Tibial nerve (tissue), 4 donors: ENCODE results near the gene HYOU1.

Source experiments
- EP300 ChIP-seq, 2 donors: sonication (generic); formaldehyde crosslinking; IDR thresholded peaks; one replicate each; pipeline ENCODE4 v1.6.1; 2017; ENCODE audit warnings: antibody characterized with exemption in 2 of 2, mild to moderate bottlenecking in 1 of 2
- POLR2A ChIP-seq, 2 donors: fragments of 450-650 bp; IDR thresholded peaks; one replicate each; pipeline ENCODE4 v1.6.1; 2017; ENCODE audit warnings: antibody characterized with exemption in 2 of 2, mild to moderate bottlenecking in 2 of 2, moderate library complexity in 2 of 2
- TF ChIP-seq, protein P1 (sequence below), 5 experiments: fragments of 200-600 bp in 3 of 5; fragments of 450-650 bp in 2 of 5; sonication (generic) in 3 of 5; IDR thresholded peaks; one replicate each; pipeline ENCODE4 v1.5.1; 2016 to 2019; ENCODE audit warnings: antibody characterized with exemption in 5 of 5, mild to moderate bottlenecking in 3 of 5, moderate library complexity in 2 of 5

DNA sequence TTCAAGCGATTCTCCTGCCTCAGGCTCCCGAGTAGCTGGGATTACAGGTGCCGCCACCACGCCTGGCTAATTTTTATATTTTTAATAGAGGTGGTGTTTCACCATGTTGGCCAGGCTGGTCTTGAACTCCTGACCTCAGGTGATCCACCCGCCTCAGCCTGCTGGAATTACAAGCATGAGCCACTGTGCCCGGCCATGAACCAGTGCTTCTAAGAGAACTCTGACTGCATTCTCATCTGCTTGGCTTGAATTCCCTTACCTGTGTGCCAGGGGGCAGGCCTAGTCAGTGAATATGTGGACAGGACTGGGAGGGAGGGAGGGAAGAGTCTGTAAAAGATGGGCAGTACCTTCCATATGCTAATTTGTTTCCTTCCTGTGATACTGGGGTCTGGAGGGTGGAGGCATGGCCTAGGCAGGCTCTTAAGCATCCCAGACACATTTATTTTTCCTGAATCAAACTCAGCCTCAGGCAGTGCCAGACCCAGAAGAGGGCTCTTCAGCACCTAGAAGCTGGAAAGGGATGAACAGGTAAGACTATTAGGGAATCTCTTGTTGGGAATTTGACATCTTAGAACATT lies 45.4 kb downstream of the HYOU1 start:
- TF ChIP-seq, protein P1, sequence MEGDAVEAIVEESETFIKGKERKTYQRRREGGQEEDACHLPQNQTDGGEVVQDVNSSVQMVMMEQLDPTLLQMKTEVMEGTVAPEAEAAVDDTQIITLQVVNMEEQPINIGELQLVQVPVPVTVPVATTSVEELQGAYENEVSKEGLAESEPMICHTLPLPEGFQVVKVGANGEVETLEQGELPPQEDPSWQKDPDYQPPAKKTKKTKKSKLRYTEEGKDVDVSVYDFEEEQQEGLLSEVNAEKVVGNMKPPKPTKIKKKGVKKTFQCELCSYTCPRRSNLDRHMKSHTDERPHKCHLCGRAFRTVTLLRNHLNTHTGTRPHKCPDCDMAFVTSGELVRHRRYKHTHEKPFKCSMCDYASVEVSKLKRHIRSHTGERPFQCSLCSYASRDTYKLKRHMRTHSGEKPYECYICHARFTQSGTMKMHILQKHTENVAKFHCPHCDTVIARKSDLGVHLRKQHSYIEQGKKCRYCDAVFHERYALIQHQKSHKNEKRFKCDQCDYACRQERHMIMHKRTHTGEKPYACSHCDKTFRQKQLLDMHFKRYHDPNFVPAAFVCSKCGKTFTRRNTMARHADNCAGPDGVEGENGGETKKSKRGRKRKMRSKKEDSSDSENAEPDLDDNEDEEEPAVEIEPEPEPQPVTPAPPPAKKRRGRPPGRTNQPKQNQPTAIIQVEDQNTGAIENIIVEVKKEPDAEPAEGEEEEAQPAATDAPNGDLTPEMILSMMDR (IDR thresholded peaks at IDR 0.05): no peak
- TF ChIP-seq POLR2A (IDR thresholded peaks at IDR 0.05) (no peak), EP300 (IDR thresholded peaks at IDR 0.05) (no peak)
